Measurements from ENCODE around the gene GABARAP. TPM values are rescaled to one million over a fixed set of nuclear protein-coding genes. Genes with fewer than 3 reads are reported as not detected.

GABARAP gene
- total RNA-seq, 1 experiment from 2014 or later, result 140 TPM

- no peaks in the 10 kb centered on the region for H3K27me3 ChIP-seq (replicated peaks; ENCODE audit: control insufficient read depth, insufficient read depth, low read length)
- no peaks in the 10 kb centered on the region for H3K36me3 ChIP-seq (ENCODE audit: control insufficient read depth, insufficient read depth, low read length)
- BruUV-seq (replicated peaks), result no TSS peak
- Mint-ChIP-seq H3K4me3 (ENCODE audit: unreplicated experiment) (no peak overlapping the region), H3K4me1 (ENCODE audit: low read depth, unreplicated experiment) (peaks cover 5% of the 10 kb centered on the region), H3K9me3 (ENCODE audit: unreplicated experiment) (no peaks in the 10 kb centered on the region), H3K36me3 (ENCODE audit: insufficient read depth, unreplicated experiment) (peaks cover 52% of the 10 kb centered on the region), H3K27me3 (ENCODE audit: insufficient read depth, unreplicated experiment) (no peaks in the 10 kb centered on the region), H3K27ac (ENCODE audit: unreplicated experiment) (no peak overlapping the region)
- H3K4me1 ChIP-seq, result peaks cover 7% of the 10 kb centered on the region
- ChIA-PET POLR2A (no interaction called here), CTCF (interaction anchor here (0.5 kb wide), 1 partner anchor 37 kb away, joined by 3 read pairs; no protein-coding TSS in a partner anchor)
- H3K9me3 ChIP-seq, result no peaks in the 10 kb centered on the region
- intact Hi-C loops (cut with micrococcal nuclease; ENCODE audit: unreplicated experiment), result no loop called here
- no peak for DNase-seq
- no peak for TF ChIP-seq CTCF (IDR thresholded peaks at IDR 0.05; ENCODE audit: insufficient read depth in 1 of 2, low read depth in 1 of 2, low read length in 1 of 2, severe bottlenecking in 1 of 2, unreplicated experiment in 1 of 2)
- no peak overlapping the region for H3K4me3 ChIP-seq (ENCODE audit: low read depth, low read length)
These were observed 18.1 kb downstream of the GABARAP start for GRCh38 chr17:7224110-7224509.

DNA sequence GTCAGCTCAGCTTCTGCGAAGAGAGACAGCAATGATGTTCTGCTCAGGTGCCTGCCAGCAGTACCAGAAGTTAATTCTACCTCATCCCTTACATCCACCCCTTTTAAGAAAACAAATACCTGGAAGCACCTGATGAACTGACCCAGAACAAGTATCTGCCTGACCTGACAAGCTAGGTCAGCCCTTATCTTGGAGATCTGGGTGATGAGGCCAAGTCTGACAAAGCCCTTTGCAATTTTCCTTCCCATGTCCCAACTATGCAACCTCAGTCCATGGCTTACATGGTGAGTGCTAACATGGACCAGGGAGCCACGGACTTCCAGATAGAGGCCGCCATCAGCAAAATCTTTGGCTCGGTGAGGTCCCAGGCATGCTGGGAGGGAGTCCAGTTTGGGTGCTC is 18.9 kb downstream of the GABARAP start:
- Histone ChIP-seq H3K9me3 (no peaks in the 10 kb centered on the region), H3K27me3 (replicated peaks; ENCODE audit: control insufficient read depth, insufficient read depth, low read length) (no peaks in the 10 kb centered on the region), H3K4me3 (ENCODE audit: low read depth, low read length) (no peak overlapping the region), H3K4me1 (peaks cover 7% of the 10 kb centered on the region), H3K36me3 (ENCODE audit: control insufficient read depth, insufficient read depth, low read length) (no peaks in the 10 kb centered on the region)
- CTCF ChIA-PET, result no interaction called here
- Mint-ChIP-seq H3K4me1 (ENCODE audit: low read depth, unreplicated experiment) (peaks cover 5% of the 10 kb centered on the region), H3K27me3 (ENCODE audit: insufficient read depth, unreplicated experiment) (no peaks in the 10 kb centered on the region), H3K4me3 (ENCODE audit: unreplicated experiment) (no peak overlapping the region), H3K9me3 (ENCODE audit: unreplicated experiment) (no peaks in the 10 kb centered on the region), H3K27ac (ENCODE audit: unreplicated experiment) (no peak overlapping the region), H3K36me3 (ENCODE audit: insufficient read depth, unreplicated experiment) (peaks cover 57% of the 10 kb centered on the region)
- intact Hi-C loops (cut with micrococcal nuclease; ENCODE audit: unreplicated experiment), result no loop called here
- POLR2A ChIA-PET, result no interaction called here
- DNase-seq, result no peak
- TF ChIP-seq CTCF (IDR thresholded peaks at IDR 0.05; ENCODE audit: insufficient read depth in 1 of 2, low read depth in 1 of 2, low read length in 1 of 2, severe bottlenecking in 1 of 2, unreplicated experiment in 1 of 2), result no peak
- BruUV-seq (replicated peaks), result no TSS peak

DNA sequence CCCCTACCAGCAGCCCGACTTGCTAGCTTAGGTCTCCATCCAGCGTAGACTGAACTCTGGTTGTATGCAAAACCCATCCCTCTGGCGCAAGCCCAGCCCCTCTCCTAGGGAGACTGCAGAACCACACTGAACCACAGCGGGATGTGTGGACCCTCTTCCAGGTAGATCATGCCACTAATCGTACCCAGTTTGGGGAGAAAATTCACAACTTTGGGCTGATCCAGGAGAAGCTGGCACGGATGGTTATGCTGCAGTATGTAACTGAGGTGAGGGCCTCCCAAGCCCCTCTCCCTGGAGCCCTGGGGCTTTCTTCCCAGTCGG is 19.3 kb downstream of the GABARAP start:
- intact Hi-C loops (cut with micrococcal nuclease; ENCODE audit: unreplicated experiment), result no loop called here
- no peaks in the 10 kb centered on the region for H3K27me3 Mint-ChIP-seq (ENCODE audit: insufficient read depth, unreplicated experiment)
- POLR2A ChIA-PET, result no interaction called here
- peaks cover 5% of the 10 kb centered on the region for H3K4me1 Mint-ChIP-seq (ENCODE audit: low read depth, unreplicated experiment)
- TF ChIP-seq CTCF (IDR thresholded peaks at IDR 0.05; ENCODE audit: insufficient read depth in 1 of 2, low read depth in 1 of 2, low read length in 1 of 2, severe bottlenecking in 1 of 2, unreplicated experiment in 1 of 2), result no peak
- no TSS peak for BruUV-seq (replicated peaks)
- H3K27ac Mint-ChIP-seq (ENCODE audit: unreplicated experiment), result no peak overlapping the region
- no peak overlapping the region for H3K4me3 ChIP-seq (ENCODE audit: low read depth, low read length)
- CTCF ChIA-PET, result no interaction called here
- peaks cover 52% of the 10 kb centered on the region for H3K36me3 Mint-ChIP-seq (ENCODE audit: insufficient read depth, unreplicated experiment)
- H3K9me3 Mint-ChIP-seq (ENCODE audit: unreplicated experiment), result no peaks in the 10 kb centered on the region
- DNase-seq, result no peak
- H3K36me3 ChIP-seq (ENCODE audit: control insufficient read depth, insufficient read depth, low read length), result no peaks in the 10 kb centered on the region
- peaks cover 7% of the 10 kb centered on the region for H3K4me1 ChIP-seq
- no peaks in the 10 kb centered on the region for H3K9me3 ChIP-seq
- H3K27me3 ChIP-seq (replicated peaks; ENCODE audit: control insufficient read depth, insufficient read depth, low read length), result no peaks in the 10 kb centered on the region
- no peak overlapping the region for H3K4me3 Mint-ChIP-seq (ENCODE audit: unreplicated experiment)

Data from Caco-2 (cell line).